PC-9 (cell line): ENCODE data around the gene NEDD8. TPM values are rescaled to one million over a fixed set of nuclear protein-coding genes. Genes with fewer than 3 reads are reported as not detected.
"Not testable (repeated sequence)": the region's sequence is repeated elsewhere in the genome, so short reads cannot be mapped to it uniquely, and the experiment has no call there.

Experiments used
- BruUV-seq: library from RNA; stranded (reverse); fragments of 400-500 nt; replicated peaks from 2 replicates; lab custom pipeline; 2021; lab: Mats Ljungman, UMichigan
- CTCF ChIA-PET: fragments of 300-600 bp; sonication (Branson Sonifier 250); formaldehyde crosslinking; loops from one replicate; lab custom pipeline; 2022; ENCODE audit warnings: antibody characterized with exemption; lab: Charles Lee
- POLR2A ChIA-PET: fragments of 300-600 bp; sonication (Branson Sonifier 250); formaldehyde crosslinking; loops from one replicate; lab custom pipeline; 2022; ENCODE audit warnings: antibody characterized with exemption; ENCODE audit not compliant: unreplicated experiment; lab: Charles Lee
- DNase-seq, 2 experiments: peaks; one replicate each; pipeline versions ENCODE4 v3.0.0 to v3.0.0-alpha.2; 2015 to 2022; ENCODE audit warnings: mixed read lengths in 1 of 2
- H2AFZ ChIP-seq: fragments of 200-600 bp; sonication (generic); 2 replicates; pipeline ENCODE4 v1.8.1; 2017; ENCODE audit warnings: antibody characterized with exemption
- H3F3A ChIP-seq: fragments of 200-600 bp; sonication (generic); 2 replicates; pipeline ENCODE4 v1.8.1; 2017; ENCODE audit warnings: antibody characterized with exemption, mild to moderate bottlenecking, low read depth; ENCODE audit not compliant: insufficient read depth
- H3K27ac ChIP-seq: fragments of 200-600 bp; sonication (generic); 2 replicates; pipeline ENCODE4 v1.6.1; 2016; ENCODE audit warnings: mixed run types
- H3K27me3 ChIP-seq: fragments of 200-600 bp; sonication (generic); 2 replicates; pipeline ENCODE4 v1.6.1; 2016; ENCODE audit warnings: low read depth, mixed run types; ENCODE audit not compliant: insufficient read depth
- H3K36me3 ChIP-seq: fragments of 200-600 bp; sonication (generic); 2 replicates; pipeline ENCODE4 v1.6.1; 2016; ENCODE audit warnings: low read depth, mixed run types
- H3K4me1 ChIP-seq: fragments of 200-600 bp; sonication (generic); replicated peaks from 2 replicates; pipeline ENCODE4 v1.6.1; 2016; ENCODE audit warnings: mixed run types; ENCODE audit not compliant: insufficient read depth
- H3K4me2 ChIP-seq: fragments of 200-600 bp; sonication (generic); 2 replicates; pipeline ENCODE4 v1.6.1; 2017; ENCODE audit warnings: mixed run types
- H3K4me3 ChIP-seq: fragments of 200-600 bp; sonication (generic); 2 replicates; pipeline ENCODE4 v1.6.1; 2016; ENCODE audit warnings: mixed run types
- H3K79me2 ChIP-seq: fragments of 200-600 bp; sonication (generic); 2 replicates; pipeline ENCODE4 v1.6.1; 2017; ENCODE audit warnings: low read depth, mixed run types
- H3K9me2 ChIP-seq: fragments of 200-600 bp; sonication (generic); 2 replicates; pipeline ENCODE4 v1.8.1; 2017; ENCODE audit warnings: mild to moderate bottlenecking; ENCODE audit not compliant: insufficient read depth
- H3K9me3 ChIP-seq: fragments of 200-600 bp; sonication (generic); 2 replicates; pipeline ENCODE4 v1.8.1; 2016; ENCODE audit warnings: low read depth; ENCODE audit not compliant: insufficient read depth
- H4K20me1 ChIP-seq: fragments of 200-600 bp; sonication (generic); 2 replicates; pipeline ENCODE4 v1.8.1; 2017; ENCODE audit not compliant: insufficient read depth
- EZH2 ChIP-seq: fragments of 200-600 bp; sonication (generic); IDR thresholded peaks from 2 replicates; pipeline ENCODE4 v1.8.0; 2017; ENCODE audit warnings: antibody characterized with exemption, low read depth
- intact Hi-C: fragments of 100-400 bp; cut with micrococcal nuclease; formaldehyde crosslinking; loops from one replicate; pipeline ENCODE4 v1.10.0; 2022; ENCODE audit not compliant: unreplicated experiment
- total RNA-seq: library from RNA; stranded (reverse); gene quantifications from 2 replicates; pipeline ENCODE4 v1.2.3, GENCODE V29; 2021
- TF ChIP-seq, protein P1 (sequence below): fragments of 200-600 bp; sonication (generic); conservative IDR thresholded peaks from 2 replicates; pipeline ENCODE4 v1.6.1; 2017; ENCODE audit warnings: mixed run types, antibody characterized with exemption, mild to moderate bottlenecking, moderate library complexity

Gene NEDD8
- total RNA-seq, 1 experiment from 2014 or later, result 179 TPM

DNA sequence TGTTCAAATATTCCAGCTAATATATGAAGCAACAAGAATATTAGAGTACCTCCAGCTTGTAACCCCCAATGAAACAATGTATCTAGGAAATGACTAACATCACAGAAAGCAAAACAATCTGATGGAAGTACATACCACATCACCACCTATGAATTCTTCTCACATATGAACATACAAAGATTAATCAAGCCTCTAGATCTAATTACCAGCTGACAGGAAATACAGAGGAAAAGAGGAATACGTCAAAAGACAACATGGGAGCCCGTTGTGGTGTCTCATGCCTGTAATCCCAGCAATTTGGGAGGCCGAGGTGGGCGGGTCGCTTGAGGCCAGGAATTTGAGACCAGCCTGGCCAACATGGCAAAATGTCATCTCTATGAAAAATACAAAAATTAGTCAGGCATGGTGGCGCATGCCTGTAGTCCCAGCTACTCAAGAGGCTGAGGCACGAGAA, 7.5 kb downstream of the NEDD8 start:
- ChIA-PET CTCF (no interaction called here), POLR2A (no interaction called here)
- Histone ChIP-seq H3K36me3 (no peaks in the 10 kb centered on the region), H3K9me3 (no peaks in the 10 kb centered on the region), H3K27ac (no peak overlapping the region), H3K4me2 (no peak overlapping the region), H3K4me3 (no peak overlapping the region), H3K4me1 (no peaks in the 10 kb centered on the region), H3F3A (no peaks in the 10 kb centered on the region), H4K20me1 (no peaks in the 10 kb centered on the region; the same call in 1 of the 2 replicates), H2AFZ (no peak overlapping the region), H3K79me2 (peaks cover 41% of the 10 kb centered on the region), H3K9me2 (no peaks in the 10 kb centered on the region), H3K27me3 (no peaks in the 10 kb centered on the region)
- TF ChIP-seq EZH2, result no peak
- TF ChIP-seq, protein P1, sequence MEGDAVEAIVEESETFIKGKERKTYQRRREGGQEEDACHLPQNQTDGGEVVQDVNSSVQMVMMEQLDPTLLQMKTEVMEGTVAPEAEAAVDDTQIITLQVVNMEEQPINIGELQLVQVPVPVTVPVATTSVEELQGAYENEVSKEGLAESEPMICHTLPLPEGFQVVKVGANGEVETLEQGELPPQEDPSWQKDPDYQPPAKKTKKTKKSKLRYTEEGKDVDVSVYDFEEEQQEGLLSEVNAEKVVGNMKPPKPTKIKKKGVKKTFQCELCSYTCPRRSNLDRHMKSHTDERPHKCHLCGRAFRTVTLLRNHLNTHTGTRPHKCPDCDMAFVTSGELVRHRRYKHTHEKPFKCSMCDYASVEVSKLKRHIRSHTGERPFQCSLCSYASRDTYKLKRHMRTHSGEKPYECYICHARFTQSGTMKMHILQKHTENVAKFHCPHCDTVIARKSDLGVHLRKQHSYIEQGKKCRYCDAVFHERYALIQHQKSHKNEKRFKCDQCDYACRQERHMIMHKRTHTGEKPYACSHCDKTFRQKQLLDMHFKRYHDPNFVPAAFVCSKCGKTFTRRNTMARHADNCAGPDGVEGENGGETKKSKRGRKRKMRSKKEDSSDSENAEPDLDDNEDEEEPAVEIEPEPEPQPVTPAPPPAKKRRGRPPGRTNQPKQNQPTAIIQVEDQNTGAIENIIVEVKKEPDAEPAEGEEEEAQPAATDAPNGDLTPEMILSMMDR, result no peak
- intact Hi-C loops, result no loop called here
- no TSS peak for BruUV-seq
- DNase-seq, result no peak

DNA sequence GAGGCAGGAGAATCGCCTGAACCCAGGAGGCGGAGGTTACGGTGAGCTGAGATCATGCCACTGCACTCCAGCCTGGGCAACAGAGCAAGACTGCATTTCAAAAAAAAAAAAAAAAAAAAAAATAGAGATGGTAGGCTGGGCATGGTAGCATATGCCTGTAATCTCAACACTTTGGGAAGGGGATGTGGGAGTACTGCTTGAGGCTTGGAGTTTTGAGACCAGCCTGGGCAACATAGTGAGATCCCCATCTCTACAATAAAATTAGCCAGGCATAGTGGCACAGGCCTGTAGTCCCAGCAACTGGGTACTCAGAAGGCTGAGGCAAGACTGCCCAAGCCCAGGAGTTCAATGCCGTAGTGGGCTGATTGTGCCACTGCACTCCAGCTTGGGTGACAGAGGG, 9.2 kb downstream of the NEDD8 start:
- H3K9me3 ChIP-seq, intact Hi-C loops, H3K27me3 ChIP-seq, H3K9me2 ChIP-seq, H3K4me1 ChIP-seq, DNase-seq, H3K27ac ChIP-seq, POLR2A ChIA-PET, H3K36me3 ChIP-seq, H2AFZ ChIP-seq, CTCF ChIA-PET, H4K20me1 ChIP-seq, H3K4me3 ChIP-seq, H3K4me2 ChIP-seq, BruUV-seq, H3F3A ChIP-seq: not testable (repeated sequence)
- H3K79me2 ChIP-seq, result peaks cover 32% of the 10 kb centered on the region

DNA sequence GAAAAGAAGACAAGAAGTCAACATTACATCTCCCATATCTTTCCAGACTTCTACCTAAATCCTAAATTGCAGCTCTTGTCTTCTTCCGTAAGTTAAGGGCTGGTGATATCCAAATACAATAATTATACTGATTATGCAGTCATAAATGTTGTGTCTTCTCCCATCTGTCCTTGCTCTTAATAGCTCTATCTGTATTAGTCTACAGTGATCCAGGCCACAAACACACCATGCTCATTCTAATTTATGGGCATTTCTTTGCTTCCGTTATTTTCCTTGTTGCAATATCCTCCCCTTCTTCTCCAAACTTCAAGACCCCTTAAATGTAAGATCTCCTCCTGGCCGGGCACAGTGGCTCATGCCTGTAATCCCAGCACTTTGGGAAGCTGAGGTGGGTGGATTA, 12.6 kb downstream of the NEDD8 start:
- CTCF ChIA-PET, result interaction anchor here (0.7 kb wide), 1 partner anchor 80 kb away, joined by 10 read pairs; no protein-coding TSS in a partner anchor
- BruUV-seq, result no TSS peak

More for the DNA sequence above, 12.6 kb downstream of the NEDD8 start:
- Histone ChIP-seq H3K36me3 (no peaks in the 10 kb centered on the region), H2AFZ (no peak overlapping the region), H3K27me3 (no peaks in the 10 kb centered on the region), H3K27ac (no peak overlapping the region), H3K4me1 (0 out of 2 replicates have a peak, but pooled peaks cover 3% of the 10 kb centered on the region), H4K20me1 (no peaks in the 10 kb centered on the region; the same call in 1 of the 2 replicates), H3K9me2 (no peaks in the 10 kb centered on the region), H3K4me3 (no peak overlapping the region), H3K79me2 (peaks cover 8% of the 10 kb centered on the region; the same call in 1 of the 2 replicates), H3K4me2 (no peak overlapping the region), H3K9me3 (no peaks in the 10 kb centered on the region), H3F3A (no peaks in the 10 kb centered on the region)
- DNase-seq, result no peak
- intact Hi-C loops, result no loop called here
- POLR2A ChIA-PET, result interaction anchor here (0.7 kb wide), 1 partner anchor 163 kb away, joined by 3 read pairs; no protein-coding TSS in a partner anchor
- TF ChIP-seq EZH2, result no peak
- TF ChIP-seq, protein P1, result no peak
